Measurements from ENCODE around the gene ESR2. TPM values are rescaled to one million over a fixed set of nuclear protein-coding genes. Genes with fewer than 3 reads are reported as not detected.
A peak's percentile ranks its signal among the peaks of the same experiment; 100 is the strongest.

The ESR2 gene
- total and polyA plus RNA-seq, 2 experiments from 2014 or later = 1.00 TPM; not detected in 1

GRCh38 chr14:64194404-64194803 lies 99.8 kb downstream of the ESR2 start:
- Histone ChIP-seq H2AFZ (no peak overlapping the region), H3K79me2 (peaks cover 10% of the 10 kb centered on the region), H3K4me2 (no peak overlapping the region), H3K4me1 (ENCODE audit: insufficient read depth) (peaks cover 30% of the 10 kb centered on the region), H3K9me2 (replicated peaks; ENCODE audit: insufficient read depth) (no peaks in the 10 kb centered on the region), H3K4me3 (no peak overlapping the region), H3K27ac (peak overlapping the region; percentile 82), H4K20me1 (ENCODE audit: insufficient read depth, poor library complexity, severe bottlenecking) (no peaks in the 10 kb centered on the region), H3K27me3 (no peaks in the 10 kb centered on the region), H3K36me3 (replicated peaks; ENCODE audit: insufficient read depth, low read depth) (no peaks in the 10 kb centered on the region), H3K9me3 (ENCODE audit: low read depth) (no peaks in the 10 kb centered on the region)
- WGBS (ENCODE audit: low lambda C conversion rate, missing lambda C conversion rate) = 64% methylated on average over 3 of the region's 3 CpGs
- TF ChIP-seq CTCF (IDR thresholded peaks at IDR 0.05; ENCODE audit: poor library complexity) (no peak), EZH2 (IDR thresholded peaks at IDR 0.05; ENCODE audit: borderline replicate concordance) (no peak), EZH2phosphoT487 (IDR thresholded peaks at IDR 0.05; ENCODE audit: low read depth, severe bottlenecking, unreplicated experiment) (no peak)
- DNase-seq (ENCODE audit: low spot score) = no peak

- no peak for DNase-seq (ENCODE audit: low spot score)
- TF ChIP-seq EZH2phosphoT487 (IDR thresholded peaks at IDR 0.05; ENCODE audit: low read depth, severe bottlenecking, unreplicated experiment) = no peak
- TF ChIP-seq EZH2 (IDR thresholded peaks at IDR 0.05; ENCODE audit: borderline replicate concordance) = no peak
- TF ChIP-seq CTCF (IDR thresholded peaks at IDR 0.05; ENCODE audit: poor library complexity) = no peak
Observed at GRCh38 chr14:64193821-64194220, 100.3 kb downstream of the ESR2 start.

GRCh38 chr14:64191756-64192155 lies 102.4 kb downstream of the ESR2 start:
- Histone ChIP-seq H3K9me3 (ENCODE audit: low read depth) (no peaks in the 10 kb centered on the region), H3K36me3 (replicated peaks; ENCODE audit: insufficient read depth, low read depth) (no peaks in the 10 kb centered on the region), H3K4me1 (ENCODE audit: insufficient read depth) (peaks cover 29% of the 10 kb centered on the region), H3K27ac (no peak overlapping the region), H3K27me3 (no peaks in the 10 kb centered on the region), H3K9me2 (replicated peaks; ENCODE audit: insufficient read depth) (no peaks in the 10 kb centered on the region), H3K4me3 (no peak overlapping the region), H4K20me1 (ENCODE audit: insufficient read depth, poor library complexity, severe bottlenecking) (no peaks in the 10 kb centered on the region), H3K4me2 (no peak overlapping the region), H2AFZ (no peak overlapping the region), H3K79me2 (no peaks in the 10 kb centered on the region)
- no peak for TF ChIP-seq EZH2phosphoT487 (IDR thresholded peaks at IDR 0.05; ENCODE audit: low read depth, severe bottlenecking, unreplicated experiment)
- TF ChIP-seq EZH2 (IDR thresholded peaks at IDR 0.05; ENCODE audit: borderline replicate concordance) = no peak
- no peak for TF ChIP-seq CTCF (IDR thresholded peaks at IDR 0.05; ENCODE audit: poor library complexity)
- WGBS (ENCODE audit: low lambda C conversion rate, missing lambda C conversion rate) = 75% methylated on average over 2 of the region's 2 CpGs
- no peak for DNase-seq (ENCODE audit: low spot score)

More at GRCh38 chr14:64193821-64194220, 100.3 kb downstream of the ESR2 start:
- no peak overlapping the region for H2AFZ ChIP-seq
- peaks cover 5% of the 10 kb centered on the region for H3K79me2 ChIP-seq
- peak overlapping the region; percentile 82 for H3K27ac ChIP-seq
- no peaks in the 10 kb centered on the region for H3K9me2 ChIP-seq (replicated peaks; ENCODE audit: insufficient read depth)
- H3K36me3 ChIP-seq (replicated peaks; ENCODE audit: insufficient read depth, low read depth) = no peaks in the 10 kb centered on the region
- WGBS (ENCODE audit: low lambda C conversion rate, missing lambda C conversion rate) = 36% methylated on average over 2 of the region's 2 CpGs
- no peaks in the 10 kb centered on the region for H3K27me3 ChIP-seq
- H3K4me1 ChIP-seq (ENCODE audit: insufficient read depth) = peaks cover 30% of the 10 kb centered on the region
- H3K4me2 ChIP-seq = no peak overlapping the region
- no peak overlapping the region for H3K4me3 ChIP-seq
- no peaks in the 10 kb centered on the region for H3K9me3 ChIP-seq (ENCODE audit: low read depth)
- no peaks in the 10 kb centered on the region for H4K20me1 ChIP-seq (ENCODE audit: insufficient read depth, poor library complexity, severe bottlenecking)

All from hepatocyte (in vitro differentiated cells).